ENCODE results near the gene KCNH2. TPM values are rescaled to one million over a fixed set of nuclear protein-coding genes. Genes with fewer than 3 reads are reported as not detected.

Gene KCNH2
- total RNA-seq, 6 donors from 2014 or later = 0.59 to 5.7 (median 3.1) TPM

- H3K27me3 ChIP-seq = peaks cover 0 to 22% (median 2%) of the 10 kb centered on the region in 4 donors
- ATAC-seq (ENCODE audit: low FRiP score in 2 of 2) = no peak
These were observed 21.6 kb downstream of the KCNH2 start for GRCh38 chr7:150956395-150957132.

GRCh38 chr7:150955519-150956394 is 22.4 kb downstream of the KCNH2 start:
- no peaks in the 10 kb centered on the region for H3K36me3 ChIP-seq
- H3K27ac ChIP-seq = no peak overlapping the region
- TF ChIP-seq CTCF (IDR thresholded peaks at IDR 0.05) = peak in 1 of 6 experiments; percentile 9
- TF ChIP-seq EP300 (IDR thresholded peaks at IDR 0.05) = no peak
- TF ChIP-seq POLR2A (IDR thresholded peaks at IDR 0.05) = no peak
- no peak for TF ChIP-seq POLR2AphosphoS5 (IDR thresholded peaks at IDR 0.05)
- peak overlapping the region in 2 of 4 donors; percentile 16 to 27 for H3K4me3 ChIP-seq
- H3K4me1 ChIP-seq = peaks cover 5 to 20% (median 6%) of the 10 kb centered on the region in 4 donors
- no peaks in the 10 kb centered on the region for H3K9me3 ChIP-seq
- 27 to 46% methylated on average over 6 to 14 of the region's 38 CpGs for WGBS, 2 donors
- peak in 1 of 2 donors; percentile 84 for DNase-seq
- peak in 1 of 2 donors; percentile 24 for ATAC-seq (ENCODE audit: low FRiP score in 2 of 2)
- peaks cover 0 to 19% (median 2%) of the 10 kb centered on the region in 4 donors for H3K27me3 ChIP-seq

More at GRCh38 chr7:150956395-150957132, 21.6 kb downstream of the KCNH2 start:
- Histone ChIP-seq H3K4me3 (no peak overlapping the region), H3K9me3 (no peaks in the 10 kb centered on the region), H3K4me1 (peaks cover 5 to 24% (median 6%) of the 10 kb centered on the region in 4 donors), H3K36me3 (no peaks in the 10 kb centered on the region), H3K27ac (no peak overlapping the region)
- DNase-seq = no peak
- no peak for TF ChIP-seq POLR2AphosphoS5 (IDR thresholded peaks at IDR 0.05)
- no peak for TF ChIP-seq POLR2A (IDR thresholded peaks at IDR 0.05)
- TF ChIP-seq CTCF (IDR thresholded peaks at IDR 0.05) = no peak
- no peak for TF ChIP-seq EP300 (IDR thresholded peaks at IDR 0.05)
- 90 to 95% methylated on average over 9 of the region's 9 CpGs for WGBS, 2 donors

- H3K27ac ChIP-seq = no peak overlapping the region
- ATAC-seq (ENCODE audit: low FRiP score in 2 of 2) = no peak
These were observed 23.1 kb downstream of the KCNH2 start for GRCh38 chr7:150954986-150955518.

More at GRCh38 chr7:150954986-150955518, 23.1 kb downstream of the KCNH2 start:
- 81 to 85% methylated on average over 8 to 18 of the region's 21 CpGs for WGBS, 2 donors
- H3K4me1 ChIP-seq = peaks cover 5 to 20% (median 6%) of the 10 kb centered on the region in 4 donors
- H3K27me3 ChIP-seq = peaks cover 0 to 16% (median 2%) of the 10 kb centered on the region in 4 donors
- no peak for DNase-seq
- peak overlapping the region in 2 of 4 donors; percentile 16 to 27 for H3K4me3 ChIP-seq
- no peaks in the 10 kb centered on the region for H3K9me3 ChIP-seq
- TF ChIP-seq CTCF (IDR thresholded peaks at IDR 0.05) = no peak
- no peak for TF ChIP-seq POLR2AphosphoS5 (IDR thresholded peaks at IDR 0.05)
- TF ChIP-seq EP300 (IDR thresholded peaks at IDR 0.05) = no peak
- no peak for TF ChIP-seq POLR2A (IDR thresholded peaks at IDR 0.05)
- no peaks in the 10 kb centered on the region for H3K36me3 ChIP-seq
